Parathyroid adenoma (tissue), 2 donors: ENCODE data around the gene POM121.
"Not testable (repeated sequence)": the region's sequence is repeated elsewhere in the genome, so short reads cannot be mapped to it uniquely, and the experiment has no call there.

Experiments
- H2AFZ ChIP-seq: fragments of 300-600 bp; sonication (generic); one replicate; pipeline ENCODE4 v1.7.0; 2017; ENCODE audit warnings: antibody characterized with exemption, mild to moderate bottlenecking
- H3K27ac ChIP-seq: fragments of 300-600 bp; sonication (generic); one replicate; pipeline ENCODE4 v1.7.0; 2017
- H3K27me3 ChIP-seq: fragments of 300-600 bp; sonication (generic); one replicate; pipeline ENCODE4 v1.7.0; 2017; ENCODE audit warnings: low read length; ENCODE audit not compliant: control insufficient read depth, insufficient read depth
- H3K36me3 ChIP-seq: fragments of 300-600 bp; sonication (generic); one replicate; pipeline ENCODE4 v1.7.0; 2017; ENCODE audit warnings: low read length; ENCODE audit not compliant: control insufficient read depth, insufficient read depth
- H3K4me1 ChIP-seq: fragments of 300-600 bp; sonication (generic); one replicate; pipeline ENCODE4 v1.7.0; 2017; ENCODE audit warnings: control low read depth
- H3K4me2 ChIP-seq: fragments of 300-600 bp; sonication (generic); one replicate; pipeline ENCODE4 v1.7.0; 2017; ENCODE audit warnings: low read length
- H3K4me3 ChIP-seq: fragments of 300-600 bp; sonication (generic); one replicate; pipeline ENCODE4 v1.7.0; 2017; ENCODE audit warnings: low read depth, low read length
- H3K79me2 ChIP-seq: fragments of 300-600 bp; sonication (generic); one replicate; pipeline ENCODE4 v1.7.0; 2017; ENCODE audit warnings: control low read depth
- H3K9ac ChIP-seq: fragments of 300-600 bp; sonication (generic); one replicate; pipeline ENCODE4 v1.7.0; 2017; ENCODE audit warnings: mild to moderate bottlenecking
- H3K9me3 ChIP-seq: fragments of 300-600 bp; sonication (generic); one replicate; pipeline ENCODE4 v1.7.0; 2017; ENCODE audit warnings: low read length; ENCODE audit not compliant: control insufficient read depth
- TF ChIP-seq, protein P1 (sequence below): fragments of 300-600 bp; sonication (generic); IDR thresholded peaks from one replicate; pipeline ENCODE4 v1.7.0; 2017; ENCODE audit warnings: antibody characterized with exemption, mild to moderate bottlenecking
- donor health status: primary hyperparathyroidism.

Gene POM121

DNA sequence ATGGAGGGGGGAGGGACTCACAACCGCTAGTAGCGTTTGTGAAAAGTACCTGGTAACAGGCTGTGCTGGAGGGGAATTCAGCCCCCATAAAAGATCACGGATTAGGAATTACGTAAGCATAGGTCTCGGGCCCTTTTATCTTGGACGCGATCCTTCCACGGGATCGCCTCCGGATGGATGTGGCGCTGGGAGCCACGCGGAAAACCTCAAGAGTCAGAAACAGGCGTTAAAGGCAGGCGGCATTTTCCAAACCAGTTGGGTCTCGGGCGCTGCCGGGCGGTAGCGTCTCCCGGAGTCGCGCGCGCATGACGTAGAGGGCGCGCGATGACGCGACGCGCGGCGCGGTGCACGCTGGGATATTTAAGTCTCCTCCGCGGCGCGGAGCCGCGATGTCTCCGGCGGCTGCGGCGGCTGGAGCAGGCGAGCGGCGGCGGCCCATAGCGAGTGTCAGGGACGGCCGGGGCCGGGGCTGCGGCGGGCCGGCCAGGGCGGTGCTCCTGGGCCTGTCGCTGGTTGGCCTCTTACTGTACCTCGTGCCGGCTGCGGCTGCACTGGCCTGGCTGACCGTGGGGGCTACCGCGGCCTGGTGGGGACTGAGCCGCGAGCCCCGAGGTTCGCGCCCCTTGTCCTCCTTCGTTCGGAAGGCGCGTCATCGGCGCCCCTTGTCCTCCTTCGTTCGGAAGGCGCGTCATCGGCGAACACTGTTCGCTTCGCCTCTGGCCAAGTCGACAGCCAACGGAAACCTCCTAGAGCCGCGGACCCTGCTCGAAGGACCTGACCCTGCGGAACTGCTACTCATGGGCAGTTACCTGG lies at the start of gene POM121:
Gene POM121 (plus strand): TSS at position 363 of the 813 bp plus-strand sequence. CDS start 27 bp downstream, at position 390.
- Histone ChIP-seq H3K27ac (peak within 1 kb of the TSS; percentile 81), H2AFZ (peak within 1 kb of the TSS; percentile 90), H3K9me3 (no peaks in the 10 kb centered on the region), H3K27me3 (no peaks in the 10 kb centered on the region), H3K4me1 (peaks cover 4% of the 10 kb centered on the region), H3K36me3 (no peaks in the 10 kb centered on the region), H3K4me3 (peak within 1 kb of the TSS; percentile 97), H3K4me2 (peak within 1 kb of the TSS; percentile 98), H3K9ac (peak within 1 kb of the TSS; percentile 83), H3K79me2 (peaks cover 37% of the 10 kb centered on the region)
- TF ChIP-seq, protein P1, sequence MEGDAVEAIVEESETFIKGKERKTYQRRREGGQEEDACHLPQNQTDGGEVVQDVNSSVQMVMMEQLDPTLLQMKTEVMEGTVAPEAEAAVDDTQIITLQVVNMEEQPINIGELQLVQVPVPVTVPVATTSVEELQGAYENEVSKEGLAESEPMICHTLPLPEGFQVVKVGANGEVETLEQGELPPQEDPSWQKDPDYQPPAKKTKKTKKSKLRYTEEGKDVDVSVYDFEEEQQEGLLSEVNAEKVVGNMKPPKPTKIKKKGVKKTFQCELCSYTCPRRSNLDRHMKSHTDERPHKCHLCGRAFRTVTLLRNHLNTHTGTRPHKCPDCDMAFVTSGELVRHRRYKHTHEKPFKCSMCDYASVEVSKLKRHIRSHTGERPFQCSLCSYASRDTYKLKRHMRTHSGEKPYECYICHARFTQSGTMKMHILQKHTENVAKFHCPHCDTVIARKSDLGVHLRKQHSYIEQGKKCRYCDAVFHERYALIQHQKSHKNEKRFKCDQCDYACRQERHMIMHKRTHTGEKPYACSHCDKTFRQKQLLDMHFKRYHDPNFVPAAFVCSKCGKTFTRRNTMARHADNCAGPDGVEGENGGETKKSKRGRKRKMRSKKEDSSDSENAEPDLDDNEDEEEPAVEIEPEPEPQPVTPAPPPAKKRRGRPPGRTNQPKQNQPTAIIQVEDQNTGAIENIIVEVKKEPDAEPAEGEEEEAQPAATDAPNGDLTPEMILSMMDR, result no peak

DNA sequence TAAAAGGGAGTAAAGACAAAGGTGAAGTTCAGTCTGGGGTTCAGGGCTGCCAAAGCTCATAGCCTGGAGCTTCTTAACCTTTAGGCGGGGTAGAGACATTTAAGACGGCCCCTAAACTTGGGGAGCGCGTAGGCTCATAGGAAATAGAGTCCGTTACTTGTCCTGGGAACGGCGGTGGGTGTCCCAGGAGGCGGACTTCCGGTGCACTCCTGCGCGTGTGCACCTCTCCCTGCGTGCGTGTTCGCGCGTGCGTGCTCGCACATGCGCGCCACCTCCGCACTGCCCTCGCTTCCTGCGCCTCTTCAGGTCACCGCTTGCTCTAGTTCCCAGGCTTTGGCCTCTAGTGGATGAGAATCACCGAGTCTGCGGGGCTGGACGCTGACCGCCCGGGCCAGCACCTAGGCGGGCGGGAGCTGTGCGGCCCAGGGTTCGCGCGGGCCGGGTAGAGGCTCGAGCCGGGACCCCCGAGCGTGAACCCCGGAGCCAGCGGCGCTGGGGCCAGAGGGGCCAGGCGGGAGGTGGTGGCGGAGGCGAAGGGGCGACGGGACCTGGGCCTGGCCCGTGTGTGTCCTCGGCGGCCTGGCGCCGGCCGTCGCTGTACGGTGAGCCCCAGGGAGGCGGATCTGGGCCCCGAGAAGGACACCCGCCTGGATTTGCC lies 45.7 kb upstream of the POM121 start:
- not testable (repeated sequence) for H3K4me1 ChIP-seq, H3K36me3 ChIP-seq, H3K27me3 ChIP-seq, H3K9me3 ChIP-seq
- Histone ChIP-seq H3K9ac (peak overlapping the region; percentile 84), H3K27ac (peak overlapping the region; percentile 89), H3K79me2 (peaks cover 13% of the 10 kb centered on the region), H2AFZ (peak overlapping the region; percentile 93), H3K4me2 (peak overlapping the region; percentile 73), H3K4me3 (peak overlapping the region; percentile 67)

DNA sequence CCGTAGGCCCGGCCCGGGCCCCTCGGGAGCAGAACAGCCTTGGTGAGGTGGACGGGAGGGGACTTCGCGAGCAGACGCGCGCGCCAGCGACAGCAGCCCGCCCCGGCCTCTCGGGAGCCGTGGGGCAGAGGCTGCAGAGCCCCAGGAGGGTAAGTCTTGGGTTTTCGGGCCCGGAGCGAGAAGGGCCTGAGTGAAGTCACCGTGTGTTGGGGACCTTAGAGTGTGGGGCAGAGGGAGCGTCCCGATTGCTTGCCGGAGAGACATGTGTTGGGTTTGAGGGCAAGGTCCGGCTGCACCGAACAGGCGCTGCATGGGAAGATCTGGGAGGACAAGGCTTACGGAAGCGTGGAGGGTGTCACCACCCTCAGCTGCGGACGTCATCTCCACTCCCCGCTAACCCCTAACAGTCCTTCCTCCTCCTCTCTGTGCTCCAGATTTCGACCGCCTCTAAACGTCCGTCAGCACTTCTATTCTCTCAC lies 45.1 kb upstream of the POM121 start:
- not testable (repeated sequence) for H3K27me3 ChIP-seq, H3K4me1 ChIP-seq, H3K36me3 ChIP-seq, H3K9me3 ChIP-seq
- Histone ChIP-seq H3K79me2 (peaks cover 13% of the 10 kb centered on the region), H3K4me3 (peak overlapping the region; percentile 67), H3K27ac (peak overlapping the region; percentile 89), H3K9ac (peak overlapping the region; percentile 84), H2AFZ (peak overlapping the region; percentile 93), H3K4me2 (peak overlapping the region; percentile 73)

DNA sequence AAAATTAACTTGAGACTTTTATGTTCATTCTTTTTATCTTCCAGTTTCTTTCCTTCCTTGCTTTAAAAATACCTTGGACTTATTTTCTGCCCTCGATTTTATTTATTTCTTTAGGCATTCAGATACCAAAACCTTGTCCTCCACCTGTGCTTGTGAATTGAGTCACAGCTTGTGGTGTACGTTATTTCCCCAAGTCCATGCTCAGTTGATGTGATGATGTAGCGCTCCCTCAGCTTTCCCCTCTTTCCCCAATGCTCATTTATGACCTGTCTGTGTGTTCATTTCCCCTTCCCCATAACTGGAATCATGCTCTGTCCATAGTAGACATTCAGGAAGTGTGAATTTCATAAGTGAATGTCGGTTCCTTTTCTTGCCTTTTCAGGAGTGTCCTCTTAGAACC lies 33.1 kb upstream of the POM121 start:
- not testable (repeated sequence) for H3K4me2 ChIP-seq, H3K9me3 ChIP-seq, H3K27ac ChIP-seq, H2AFZ ChIP-seq, H3K9ac ChIP-seq, H3K4me3 ChIP-seq, H3K27me3 ChIP-seq, H3K36me3 ChIP-seq, H3K4me1 ChIP-seq
- peaks cover 24% of the 10 kb centered on the region for H3K79me2 ChIP-seq

DNA sequence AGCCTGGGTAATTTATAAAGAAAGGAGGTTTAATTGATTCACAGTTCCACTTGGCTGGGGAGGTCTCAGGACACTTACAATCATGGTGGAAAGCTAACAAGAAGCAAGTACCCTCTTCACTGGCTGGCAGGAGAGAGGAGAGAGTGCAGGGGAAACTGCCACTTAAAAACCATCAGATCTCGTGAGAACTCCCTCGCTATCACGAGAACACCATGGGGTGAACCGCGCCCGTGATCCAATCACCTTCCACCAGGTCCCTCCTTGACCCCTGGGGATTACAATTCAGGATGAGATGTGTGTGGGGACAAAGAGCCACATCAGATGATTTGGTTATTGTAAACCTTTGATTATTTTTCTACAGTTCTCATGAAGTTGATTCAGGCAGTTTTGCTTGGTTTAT lies 20.2 kb upstream of the POM121 start:
- H3K79me2 ChIP-seq, result peaks cover 47% of the 10 kb centered on the region
- H3K4me3 ChIP-seq, H3K36me3 ChIP-seq, H3K9me3 ChIP-seq, H3K4me1 ChIP-seq, H3K27me3 ChIP-seq, H2AFZ ChIP-seq, H3K9ac ChIP-seq, H3K27ac ChIP-seq, H3K4me2 ChIP-seq: not testable (repeated sequence)

DNA sequence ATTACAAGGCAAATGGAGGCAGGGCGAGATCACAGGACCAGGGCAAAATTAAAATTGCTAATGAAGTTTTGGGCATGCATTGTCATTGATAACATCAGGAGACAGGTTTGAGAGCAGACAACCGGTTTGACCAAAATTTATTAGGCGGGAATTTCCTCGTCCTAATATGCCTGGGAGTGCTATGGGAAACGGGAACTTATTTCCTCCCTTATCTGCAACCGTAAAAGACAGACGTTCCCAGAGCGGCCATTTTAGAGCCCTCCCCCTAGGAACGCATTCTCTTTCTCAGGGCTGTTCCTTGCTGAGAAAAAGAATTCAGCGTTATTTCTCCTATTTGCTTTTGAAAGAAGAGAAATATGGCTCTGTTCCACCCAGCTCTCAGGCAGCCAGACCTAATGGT lies 16.5 kb upstream of the POM121 start:
- not testable (repeated sequence) for H3K27me3 ChIP-seq, H3K4me3 ChIP-seq, H3K27ac ChIP-seq, H3K4me1 ChIP-seq, H3K9ac ChIP-seq, H2AFZ ChIP-seq, H3K4me2 ChIP-seq, H3K36me3 ChIP-seq, H3K9me3 ChIP-seq
- peaks cover 28% of the 10 kb centered on the region for H3K79me2 ChIP-seq

DNA sequence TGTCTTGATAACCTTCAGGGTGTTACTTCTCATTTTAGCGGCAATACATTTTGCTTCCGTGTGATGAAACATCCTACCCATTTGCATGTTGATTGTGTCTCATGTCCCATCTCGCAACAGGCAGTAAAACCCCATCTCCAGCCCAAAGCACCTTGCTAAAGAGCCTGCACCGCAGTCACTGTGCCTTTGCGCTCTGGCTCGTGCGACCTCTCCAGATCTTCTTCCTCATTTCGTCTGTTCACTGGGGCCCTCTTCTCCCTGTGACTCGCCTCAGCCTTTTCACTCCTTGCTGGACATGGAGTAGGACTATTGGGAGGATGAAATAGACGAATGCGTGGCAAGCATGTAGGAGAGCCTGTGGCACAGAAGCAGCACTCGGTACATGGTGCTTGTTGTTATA lies 13.5 kb upstream of the POM121 start:
- H3K36me3 ChIP-seq, H3K9me3 ChIP-seq, H3K9ac ChIP-seq, H3K4me3 ChIP-seq, H3K4me2 ChIP-seq, H3K4me1 ChIP-seq, H2AFZ ChIP-seq, H3K27ac ChIP-seq, H3K27me3 ChIP-seq: not testable (repeated sequence)
- peaks cover 28% of the 10 kb centered on the region for H3K79me2 ChIP-seq

DNA sequence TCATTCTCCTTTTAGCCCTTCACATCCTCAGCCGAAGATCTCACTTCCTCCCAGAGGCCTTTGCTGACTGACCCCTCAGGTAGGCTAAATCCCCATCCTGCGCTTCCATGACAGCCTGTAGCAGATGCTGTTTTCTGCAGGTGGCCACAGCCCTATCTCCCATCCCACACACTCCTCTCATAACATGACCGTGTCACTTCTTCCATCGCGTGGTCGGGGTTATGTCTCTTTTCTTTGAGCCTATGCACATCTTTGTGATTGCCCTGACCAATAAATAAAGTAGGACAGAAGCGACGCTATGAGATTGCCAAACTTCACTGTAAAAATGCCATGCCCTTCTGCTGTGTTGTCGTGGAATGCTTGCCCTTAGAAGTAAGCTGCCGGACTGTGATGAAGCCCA lies 11.1 kb upstream of the POM121 start:
- not testable (repeated sequence) for H3K4me1 ChIP-seq, H3K36me3 ChIP-seq, H2AFZ ChIP-seq, H3K9me3 ChIP-seq, H3K27me3 ChIP-seq, H3K27ac ChIP-seq, H3K9ac ChIP-seq, H3K4me3 ChIP-seq, H3K4me2 ChIP-seq
- H3K79me2 ChIP-seq, result peaks cover 18% of the 10 kb centered on the region
